GM12873 (cell line): Measurements from ENCODE around the gene PDGFD.

Experiments
- TF ChIP-seq, protein P1 (sequence below): IDR thresholded peaks from 2 replicates; pipeline ENCODE4 v1.5.1; 2012; ENCODE audit warnings: low read depth, mild to moderate bottlenecking, moderate library complexity, low read length, control low read depth; ENCODE audit not compliant: insufficient read depth; ENCODE audit errors: missing control alignments

The PDGFD gene

DNA sequence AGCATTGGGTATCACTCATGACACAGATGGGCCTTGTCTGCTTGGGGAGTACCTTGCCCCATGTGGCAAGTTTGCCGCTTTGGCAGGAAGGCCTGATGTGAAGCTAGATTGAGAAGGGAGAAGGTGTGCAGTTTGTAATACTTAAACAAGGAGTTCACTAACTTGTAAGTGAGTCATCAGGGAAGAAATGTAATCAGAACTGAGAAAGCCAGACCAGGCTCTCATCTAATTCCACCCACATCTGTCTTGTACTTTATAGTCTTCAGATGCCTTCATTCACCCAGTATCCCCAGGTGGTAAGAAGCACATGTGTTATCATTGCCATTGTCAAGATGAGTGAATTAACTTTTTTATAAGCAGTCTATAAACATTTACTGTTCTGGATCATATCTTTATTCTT lies 243.5 kb downstream of the PDGFD start:
- TF ChIP-seq, protein P1, sequence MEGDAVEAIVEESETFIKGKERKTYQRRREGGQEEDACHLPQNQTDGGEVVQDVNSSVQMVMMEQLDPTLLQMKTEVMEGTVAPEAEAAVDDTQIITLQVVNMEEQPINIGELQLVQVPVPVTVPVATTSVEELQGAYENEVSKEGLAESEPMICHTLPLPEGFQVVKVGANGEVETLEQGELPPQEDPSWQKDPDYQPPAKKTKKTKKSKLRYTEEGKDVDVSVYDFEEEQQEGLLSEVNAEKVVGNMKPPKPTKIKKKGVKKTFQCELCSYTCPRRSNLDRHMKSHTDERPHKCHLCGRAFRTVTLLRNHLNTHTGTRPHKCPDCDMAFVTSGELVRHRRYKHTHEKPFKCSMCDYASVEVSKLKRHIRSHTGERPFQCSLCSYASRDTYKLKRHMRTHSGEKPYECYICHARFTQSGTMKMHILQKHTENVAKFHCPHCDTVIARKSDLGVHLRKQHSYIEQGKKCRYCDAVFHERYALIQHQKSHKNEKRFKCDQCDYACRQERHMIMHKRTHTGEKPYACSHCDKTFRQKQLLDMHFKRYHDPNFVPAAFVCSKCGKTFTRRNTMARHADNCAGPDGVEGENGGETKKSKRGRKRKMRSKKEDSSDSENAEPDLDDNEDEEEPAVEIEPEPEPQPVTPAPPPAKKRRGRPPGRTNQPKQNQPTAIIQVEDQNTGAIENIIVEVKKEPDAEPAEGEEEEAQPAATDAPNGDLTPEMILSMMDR = no peak

DNA sequence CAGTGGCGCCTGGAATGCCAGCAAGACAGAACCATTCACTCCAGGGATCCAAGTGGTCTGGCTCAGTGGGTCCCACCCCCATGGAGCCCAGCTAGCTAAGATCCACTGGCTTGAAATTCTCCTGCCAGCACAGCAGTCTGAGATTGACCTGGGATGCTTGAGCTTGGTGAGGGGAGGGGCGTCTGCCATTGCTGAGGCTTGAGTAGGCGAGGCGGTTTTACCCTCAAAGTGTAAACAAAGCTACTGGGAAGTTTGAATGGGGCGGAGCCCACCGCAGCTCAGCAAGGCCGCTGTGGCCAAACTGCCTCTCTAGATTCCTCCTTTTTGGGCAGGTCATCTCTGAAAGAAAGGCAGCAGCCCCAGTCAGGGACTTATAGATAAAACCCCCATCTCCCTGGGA lies 253.2 kb downstream of the PDGFD start:
- TF ChIP-seq, protein P1 = no peak

DNA sequence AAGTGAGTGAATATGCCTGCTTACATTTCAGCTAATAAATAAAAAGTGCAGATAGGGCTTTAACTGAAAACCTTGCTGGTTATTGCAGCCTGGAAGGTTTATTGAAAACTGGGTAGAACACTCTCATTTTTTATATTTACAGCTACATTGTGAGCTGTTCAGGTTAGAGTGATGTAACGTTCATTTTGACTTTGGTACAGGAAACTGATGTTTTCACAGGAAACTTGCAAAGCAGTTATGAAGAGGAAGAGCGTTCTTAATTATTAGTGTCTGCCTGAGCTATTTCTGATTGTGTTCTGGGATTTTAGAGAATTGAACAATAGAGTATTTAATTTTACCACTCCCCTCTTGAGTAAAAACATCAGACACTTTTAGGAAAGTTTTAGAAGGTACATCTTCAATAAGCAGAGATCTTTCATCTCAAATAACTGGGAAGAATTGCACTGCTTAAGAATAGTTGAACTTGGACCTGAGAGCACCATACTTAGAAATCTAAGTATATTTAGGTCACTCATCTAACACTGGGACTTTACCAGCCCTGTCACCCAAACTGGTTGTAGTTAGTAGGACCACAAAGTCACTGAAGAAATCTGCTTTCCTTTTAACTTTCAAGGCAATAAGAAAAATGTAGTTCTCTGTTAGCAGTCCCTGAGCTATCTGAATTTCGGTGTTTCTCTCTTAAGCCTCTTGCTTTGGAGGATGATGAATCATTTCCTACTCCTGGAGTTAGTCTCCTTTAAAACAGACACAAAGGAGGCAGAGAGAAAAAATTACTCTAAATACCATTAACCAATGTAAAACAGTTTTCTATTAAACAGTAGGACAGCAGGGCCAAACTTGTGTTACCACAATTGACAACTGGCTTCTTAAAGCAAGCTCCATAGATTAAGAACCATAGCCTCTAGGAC lies 256.1 kb downstream of the PDGFD start:
- TF ChIP-seq, protein P1 = no peak

DNA sequence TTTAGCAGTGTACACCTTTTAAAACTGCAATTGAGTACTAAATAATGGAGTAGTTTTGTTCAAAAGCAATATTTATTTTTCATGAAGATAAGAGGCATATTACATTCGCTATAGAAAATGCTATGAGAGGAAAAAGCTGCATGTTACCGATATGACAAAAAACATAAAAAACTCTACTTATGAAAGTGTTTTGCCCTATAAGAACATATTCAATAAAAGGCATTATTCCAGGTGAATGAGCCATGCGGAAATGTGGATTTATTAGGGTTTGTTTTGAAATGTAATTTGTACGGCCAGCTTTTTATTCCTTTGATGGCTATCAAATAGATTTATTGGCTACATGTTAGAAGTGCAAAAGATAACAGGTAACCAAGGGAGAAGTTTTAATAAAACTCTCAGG lies 256.8 kb downstream of the PDGFD start:
- TF ChIP-seq, protein P1 = no peak

DNA sequence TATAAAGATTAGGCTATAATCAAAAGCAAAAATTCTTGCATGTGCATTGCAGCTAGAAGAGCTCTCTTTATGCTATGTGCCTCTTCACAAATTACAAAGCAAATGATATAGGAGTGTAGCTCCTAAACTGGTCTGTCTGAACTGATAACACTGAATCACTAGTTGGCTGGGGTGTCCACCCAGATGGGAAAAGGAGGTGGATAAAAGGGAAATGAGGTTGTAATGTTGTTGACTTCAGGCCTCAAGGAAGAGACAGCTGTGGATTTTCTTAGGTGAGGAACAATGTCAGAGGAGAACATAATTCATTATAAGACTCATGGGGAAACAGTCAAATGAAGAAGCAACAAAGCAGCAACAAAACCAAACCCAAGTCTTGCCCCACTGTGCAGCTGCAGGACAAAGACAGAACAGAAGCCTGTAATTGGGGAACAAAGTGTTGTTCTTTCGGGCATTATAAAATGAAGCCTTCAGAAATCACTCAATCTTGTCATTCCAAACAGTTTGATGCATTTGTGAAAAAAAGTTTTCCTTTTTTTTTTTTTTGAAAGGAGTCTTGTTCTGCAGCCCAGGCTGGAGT lies 257.6 kb downstream of the PDGFD start:
- TF ChIP-seq, protein P1 = no peak

DNA sequence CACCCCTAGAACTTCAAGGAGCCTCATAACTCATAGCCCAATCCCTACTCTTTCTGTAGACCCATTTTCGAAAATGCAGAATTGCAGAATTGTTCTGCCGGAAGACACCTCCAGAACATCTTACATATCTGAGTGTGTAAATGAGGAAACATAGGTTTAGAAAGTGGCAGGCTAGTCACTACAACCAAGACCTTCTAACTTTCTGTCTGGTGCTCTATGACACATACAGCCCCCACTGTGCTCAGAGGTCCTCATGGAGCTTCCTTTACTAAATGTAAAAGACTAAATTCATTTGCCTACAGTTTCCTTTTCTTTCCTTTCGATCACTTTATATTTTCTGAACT lies 259.7 kb downstream of the PDGFD start:
- TF ChIP-seq, protein P1 = no peak

DNA sequence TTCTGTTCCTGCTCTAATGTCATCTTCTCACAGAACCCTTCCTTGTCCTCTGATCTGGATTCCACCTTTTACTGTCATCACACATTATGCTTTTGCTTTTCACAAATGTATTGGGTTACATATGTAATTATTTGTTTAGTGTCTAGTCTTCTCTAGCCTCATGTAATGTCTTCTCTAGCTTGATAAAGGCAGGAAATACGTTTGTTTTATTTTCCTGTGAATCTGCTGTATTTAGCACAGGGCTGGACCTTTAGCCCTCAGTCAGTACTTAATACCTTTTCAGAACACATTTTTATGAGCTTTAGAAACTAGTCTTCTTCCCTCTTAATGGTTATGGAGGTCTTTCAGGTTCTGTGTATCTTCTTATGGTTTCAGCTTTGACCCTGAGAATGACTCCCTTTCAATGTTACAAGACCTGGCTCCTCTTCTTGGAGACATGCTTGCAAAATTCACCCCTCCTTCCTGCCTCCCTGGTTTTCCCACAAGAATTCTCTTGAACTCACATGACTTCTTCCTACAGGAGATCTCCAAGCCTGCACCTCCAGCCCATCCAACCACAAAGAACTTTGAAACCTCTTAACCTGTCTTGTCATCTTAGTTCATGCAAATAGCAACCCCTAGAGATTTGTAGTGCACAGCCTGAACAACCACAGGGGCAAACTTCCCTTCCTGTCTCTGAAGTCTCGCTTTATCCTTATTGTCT lies 260.2 kb downstream of the PDGFD start:
- TF ChIP-seq, protein P1 = no peak
